ENCODE data around the gene ING3. TPM values are rescaled to one million over a fixed set of nuclear protein-coding genes. Genes with fewer than 3 reads are reported as not detected.

Gene ING3
- total RNA-seq, 2 experiments from 2014 or later = 19.0 to 20.0 TPM

DNA sequence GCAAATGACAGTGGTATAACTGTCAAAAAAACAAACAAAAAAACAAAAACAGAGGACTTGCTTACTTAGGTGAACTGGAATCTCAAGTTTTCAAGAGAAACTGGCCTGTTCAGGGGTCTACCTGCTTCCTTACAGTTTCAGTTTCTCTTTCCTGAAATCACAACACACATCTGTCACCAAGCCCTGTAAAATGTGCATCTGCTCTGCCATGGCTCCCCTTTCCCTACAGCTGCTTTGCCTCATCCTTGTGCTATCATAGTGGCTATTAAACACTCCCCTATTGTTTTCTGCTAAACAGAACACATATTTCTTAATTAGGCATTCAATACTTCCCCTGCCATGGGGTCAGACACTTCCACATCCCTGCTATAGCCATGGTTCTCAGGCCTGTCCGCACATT lies 75.6 kb downstream of the ING3 start:
- ATAC-seq (no peak), DNase-seq (no peak)
- Mint-ChIP-seq H3K27ac (no peak overlapping the region), H3K4me1 (ENCODE audit: low read depth) (peaks cover 7% of the 10 kb centered on the region), H3K9me3 (ENCODE audit: insufficient read depth) (no peaks in the 10 kb centered on the region), H3K27me3 (ENCODE audit: low read depth) (peaks cover 3% of the 10 kb centered on the region), H3K36me3 (ENCODE audit: low read depth) (no peaks in the 10 kb centered on the region), H3K4me3 (no peak overlapping the region)
- POLR2A ChIA-PET = no interaction called here
- CTCF ChIA-PET = no interaction called here

DNA sequence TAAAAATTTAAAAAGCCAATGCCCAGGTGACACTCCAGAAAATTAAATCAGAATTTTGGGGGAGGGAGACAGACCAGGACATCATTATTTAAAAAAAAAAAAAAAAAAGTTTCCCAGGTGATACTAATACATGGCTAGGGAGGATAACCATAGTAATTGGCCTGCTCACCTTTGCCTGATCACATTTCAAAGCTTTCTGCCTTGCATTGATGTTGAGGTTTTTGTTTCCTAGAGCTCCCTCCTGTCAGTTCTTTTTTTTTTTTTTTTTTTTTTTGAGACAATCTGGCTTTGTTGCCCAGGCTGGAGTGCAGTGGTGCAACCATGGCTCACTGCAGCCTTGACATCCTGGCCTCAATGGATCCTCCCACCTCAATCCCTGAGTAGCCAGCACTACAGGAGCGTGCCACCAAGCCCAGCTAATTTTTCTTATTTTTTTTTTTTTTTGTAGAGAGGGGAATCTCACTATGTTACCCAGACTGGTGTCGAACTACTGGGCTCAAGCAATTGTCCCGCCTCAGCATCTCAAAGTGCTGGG lies 76.1 kb downstream of the ING3 start:
- DNase-seq (no peak), ATAC-seq (no peak)
- Mint-ChIP-seq H3K4me3 (no peak overlapping the region), H3K27me3 (ENCODE audit: low read depth) (peaks cover 3% of the 10 kb centered on the region), H3K4me1 (ENCODE audit: low read depth) (peaks cover 7% of the 10 kb centered on the region), H3K36me3 (ENCODE audit: low read depth) (no peaks in the 10 kb centered on the region), H3K9me3 (ENCODE audit: insufficient read depth) (no peaks in the 10 kb centered on the region), H3K27ac (no peak overlapping the region)
- ChIA-PET CTCF (interaction anchor here (1.1 kb wide), 1 partner anchor 39 kb away, joined by 3 read pairs; no protein-coding TSS in a partner anchor), POLR2A (no interaction called here)

Other genes with a start within 250 kb of the ING3 start
- not detected for gene TSPAN12, start 92.6 kb upstream of the ING3 start, total RNA-seq
- gene CPED1, start 37.9 kb downstream of the ING3 start, total RNA-seq = not detected

Data from activated CD8-positive, alpha-beta T cell treated with anti-CD3 and anti-CD28 coated beads, Interleukin-2, amount 10 ng/mL, durations not matched to agents 7 days and 5 days (primary cell).